ENCODE measurements around the gene GJB5.

GRCh38 chr1:34785875-34786470, 31.1 kb downstream of the GJB5 start:
- TF ChIP-seq CTCF (IDR thresholded peaks at IDR 0.05) (no peak), POLR2A (IDR thresholded peaks at IDR 0.05) (no peak), POLR2AphosphoS5 (IDR thresholded peaks at IDR 0.05) (no peak), EP300 (IDR thresholded peaks at IDR 0.05) (no peak)
